Neutrophil (primary cell): ENCODE results near the gene RNF166.

ENCODE experiments used
- H3K27ac ChIP-seq: fragments of 200-600 bp; sonication (generic); 2 replicates; pipeline ENCODE4 v1.5.1; 2016; ENCODE audit warnings: mild to moderate bottlenecking, moderate library complexity
- H3K27me3 ChIP-seq: fragments of 200-600 bp; sonication (generic); 2 replicates; pipeline ENCODE4 v1.6.0; 2016; ENCODE audit warnings: mild to moderate bottlenecking
- H3K36me3 ChIP-seq: fragments of 200-600 bp; sonication (generic); 2 replicates; pipeline ENCODE4 v1.5.1; 2017
- H3K4me1 ChIP-seq, 2 experiments: fragments of 200-600 bp in 1 of 2; sonication (generic) in 1 of 2; 1 replicate in 1 of 2; 2 replicates in 1 of 2; pipeline versions ENCODE4 v1.5.1 to v1.6.1; 2013 to 2016; ENCODE audit warnings: low read depth in 1 of 2, low read length in 1 of 2, mild to moderate bottlenecking in 1 of 2, moderate library complexity in 1 of 2; ENCODE audit not compliant: control insufficient read depth in 1 of 2, insufficient read depth in 1 of 2
- H3K4me3 ChIP-seq, 2 experiments: fragments of 200-600 bp in 1 of 2; sonication (generic) in 1 of 2; 1 replicate in 1 of 2; 2 replicates in 1 of 2; pipeline ENCODE4 v1.5.1; 2013 to 2016; ENCODE audit warnings: low read depth in 1 of 2, low read length in 1 of 2, mild to moderate bottlenecking in 1 of 2, moderate library complexity in 1 of 2
- H3K9me3 ChIP-seq: fragments of 200-600 bp; sonication (generic); 2 replicates; pipeline ENCODE4 v1.5.1; 2016
- CTCF ChIP-seq: fragments of 200-600 bp; sonication (generic); IDR thresholded peaks from 2 replicates; pipeline ENCODE4 v1.5.1; 2016; ENCODE audit warnings: antibody characterized with exemption

The RNF166 gene

GRCh38 chr16:88653596-88654362 lies 52.4 kb downstream of the RNF166 start:
- Histone ChIP-seq H3K36me3 (peaks cover 8% of the 10 kb centered on the region), H3K4me3 (no peak overlapping the region), H3K4me1 (peaks cover 22 to 26% of the 10 kb centered on the region in 2 experiments), H3K9me3 (no peaks in the 10 kb centered on the region), H3K27me3 (no peaks in the 10 kb centered on the region), H3K27ac (no peak overlapping the region)
- TF ChIP-seq CTCF = no peak

- no peak overlapping the region for H3K27ac ChIP-seq
- TF ChIP-seq CTCF = no peak
- H3K36me3 ChIP-seq = peaks cover 10% of the 10 kb centered on the region
- no peaks in the 10 kb centered on the region for H3K27me3 ChIP-seq
- H3K9me3 ChIP-seq = no peaks in the 10 kb centered on the region
- peaks cover 29 to 33% of the 10 kb centered on the region in 2 experiments for H3K4me1 ChIP-seq
- H3K4me3 ChIP-seq = no peak overlapping the region
Observed at GRCh38 chr16:88653101-88653500, 53.1 kb downstream of the RNF166 start.

GRCh38 chr16:88652762-88653063 lies 53.5 kb downstream of the RNF166 start:
- H3K27ac ChIP-seq = no peak overlapping the region
- no peak overlapping the region for H3K4me3 ChIP-seq
- H3K4me1 ChIP-seq = peaks cover 33 to 37% of the 10 kb centered on the region in 2 experiments
- H3K36me3 ChIP-seq = peaks cover 14% of the 10 kb centered on the region
- H3K9me3 ChIP-seq = no peaks in the 10 kb centered on the region
- no peaks in the 10 kb centered on the region for H3K27me3 ChIP-seq
- TF ChIP-seq CTCF = no peak

GRCh38 chr16:88651989-88652761 lies 54.0 kb downstream of the RNF166 start:
- no peak for TF ChIP-seq CTCF
- Histone ChIP-seq H3K4me3 (peak overlapping the region in 1 of 2 experiments; percentile 78), H3K27ac (peak overlapping the region; percentile 95), H3K9me3 (no peaks in the 10 kb centered on the region), H3K4me1 (peaks cover 38 to 42% of the 10 kb centered on the region in 2 experiments), H3K27me3 (no peaks in the 10 kb centered on the region), H3K36me3 (peaks cover 19% of the 10 kb centered on the region)

- Histone ChIP-seq H3K4me1 (peaks cover 43 to 48% of the 10 kb centered on the region in 2 experiments), H3K36me3 (peaks cover 27% of the 10 kb centered on the region)
- no peak for TF ChIP-seq CTCF
Observed at GRCh38 chr16:88651276-88651988, 54.8 kb downstream of the RNF166 start.

More at GRCh38 chr16:88651276-88651988, 54.8 kb downstream of the RNF166 start:
- H3K4me3 ChIP-seq = peak overlapping the region; percentile 78 to 93
- H3K27ac ChIP-seq = peak overlapping the region; percentile 95
- H3K27me3 ChIP-seq = no peaks in the 10 kb centered on the region
- H3K9me3 ChIP-seq = no peaks in the 10 kb centered on the region
